NCI-H187 (cell line): ENCODE measurements around the gene TMCC3.
"Not testable (repeated sequence)": the region's sequence is repeated elsewhere in the genome, so short reads cannot be mapped to it uniquely, and the experiment has no call there.

Experiments
- DNase-seq, 2 experiments: peaks; one replicate each; lab custom pipeline; 2025; lab: John Stamatoyannopoulos, UW

The TMCC3 gene

GRCh38 chr12:94650143-94651056, at the start of gene TMCC3:
Gene TMCC3, minus strand, starts transcription at chr12:94650557. Its CDS starts 127 bp downstream, at chr12:94650430.
- DNase-seq = no peak

GRCh38 chr12:94699801-94700200, 49.4 kb upstream of the TMCC3 start:
- DNase-seq = no peak

GRCh38 chr12:94698578-94698977, 48.2 kb upstream of the TMCC3 start:
- DNase-seq = no peak

- no peak for DNase-seq
Measured at GRCh38 chr12:94697631-94698030, 47.3 kb upstream of the TMCC3 start.

- no peak for DNase-seq
Measured at GRCh38 chr12:94694732-94695131, 44.4 kb upstream of the TMCC3 start.

- DNase-seq = not testable (repeated sequence)
Measured at GRCh38 chr12:94692826-94693225, 42.5 kb upstream of the TMCC3 start.

- no peak for DNase-seq
Measured at GRCh38 chr12:94690198-94690771, 39.9 kb upstream of the TMCC3 start.

GRCh38 chr12:94689646-94690036, 39.3 kb upstream of the TMCC3 start:
- DNase-seq = no peak

GRCh38 chr12:94689002-94689645, 38.8 kb upstream of the TMCC3 start:
- no peak for DNase-seq

- DNase-seq = no peak
Measured at GRCh38 chr12:94687891-94688290, 37.5 kb upstream of the TMCC3 start.

GRCh38 chr12:94686834-94687628, 36.7 kb upstream of the TMCC3 start:
- no peak for DNase-seq

- no peak for DNase-seq
Measured at GRCh38 chr12:94684416-94685142, 34.2 kb upstream of the TMCC3 start.

- DNase-seq = no peak
Measured at GRCh38 chr12:94679554-94680195, 29.3 kb upstream of the TMCC3 start.

GRCh38 chr12:94678849-94679248, 28.5 kb upstream of the TMCC3 start:
- DNase-seq = no peak

- DNase-seq = no peak
Measured at GRCh38 chr12:94678379-94678778, 28.0 kb upstream of the TMCC3 start.

- DNase-seq = no peak
Measured at GRCh38 chr12:94677778-94678177, 27.4 kb upstream of the TMCC3 start.

- DNase-seq = no peak
Measured at GRCh38 chr12:94676922-94677321, 26.6 kb upstream of the TMCC3 start.

GRCh38 chr12:94676031-94676641, 25.8 kb upstream of the TMCC3 start:
- no peak for DNase-seq

- no peak for DNase-seq
Measured at GRCh38 chr12:94674835-94675234, 24.5 kb upstream of the TMCC3 start.

- no peak for DNase-seq
Measured at GRCh38 chr12:94674051-94674451, 23.7 kb upstream of the TMCC3 start.
